Measurements from ENCODE around the gene TMEM269. TPM values are rescaled to one million over a fixed set of nuclear protein-coding genes. Genes with fewer than 3 reads are reported as not detected.
"Not testable (repeated sequence)": the region's sequence is repeated elsewhere in the genome, so short reads cannot be mapped to it uniquely, and the experiment has no call there.

Gene TMEM269
- total RNA-seq, 1 donor from 2014 or later = 0.18 TPM

DNA sequence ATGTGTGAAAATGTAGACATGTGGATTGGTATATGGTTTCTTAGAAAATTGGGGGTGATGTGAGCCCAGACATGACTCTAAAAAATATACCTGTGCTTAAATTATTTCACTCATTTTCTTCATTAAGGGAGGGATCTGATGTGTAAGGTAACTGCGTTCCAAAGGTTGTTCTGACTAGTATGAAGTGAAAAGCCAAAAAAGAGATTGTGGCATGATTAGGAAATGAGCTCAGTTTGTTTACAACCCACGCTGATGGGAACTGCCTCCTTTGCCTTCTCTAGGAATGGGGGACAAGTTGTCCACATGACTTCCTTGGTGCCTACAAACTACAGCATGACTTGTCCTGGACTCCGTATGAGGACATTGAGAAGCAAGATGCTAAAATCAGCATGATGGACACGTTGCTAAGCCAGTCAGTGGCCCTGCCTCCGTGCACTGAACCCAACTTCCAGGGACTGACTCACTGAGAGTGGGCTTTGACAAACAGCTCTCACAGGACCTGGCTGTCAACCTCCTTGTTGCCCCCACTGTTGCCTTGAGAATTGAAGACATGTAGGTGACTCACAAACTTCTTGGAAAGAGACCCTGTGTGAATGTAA, 9.8 kb upstream of the TMEM269 start:
- no peak for DNase-seq (ENCODE audit: low spot score)

DNA sequence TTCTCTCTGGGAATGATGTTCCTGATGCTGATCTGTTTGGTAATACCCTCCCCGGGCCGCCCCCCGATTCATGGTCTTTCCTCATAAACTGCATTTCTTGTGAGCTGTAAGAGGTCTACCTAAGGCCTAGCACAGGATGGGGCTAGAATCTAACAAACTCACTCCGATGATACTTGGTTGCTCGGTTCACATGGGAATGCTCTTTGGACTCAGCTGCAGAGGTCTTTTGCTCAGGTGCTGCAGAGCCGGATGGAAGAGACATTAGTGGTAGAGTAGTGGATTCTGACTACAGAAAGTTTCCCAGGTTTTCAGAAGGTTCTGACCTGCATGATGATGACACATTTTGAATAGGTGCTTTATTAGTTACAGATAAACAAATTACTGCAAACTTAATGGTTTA, 8.3 kb upstream of the TMEM269 start:
- no peak for DNase-seq (ENCODE audit: low spot score)

DNA sequence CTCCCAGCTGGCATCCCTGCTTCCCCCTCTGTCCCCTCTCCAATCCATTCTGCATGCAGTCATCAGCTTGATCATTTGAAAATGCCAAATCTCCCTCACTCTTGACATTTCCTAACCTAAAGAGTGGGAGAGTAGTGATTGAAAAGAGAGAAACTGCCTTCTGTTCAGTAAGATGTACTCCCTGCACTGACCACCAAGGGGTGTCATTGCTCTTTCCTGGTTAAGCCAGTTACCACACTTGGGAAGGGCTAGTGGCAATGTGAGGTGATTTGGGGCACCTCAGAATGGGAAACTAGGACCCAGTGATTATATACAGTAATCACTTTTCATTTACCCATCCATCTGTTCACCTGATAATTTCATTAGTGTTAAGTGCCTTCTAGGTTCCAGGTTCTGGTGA, 6.9 kb upstream of the TMEM269 start:
- no peak for DNase-seq (ENCODE audit: low spot score)

DNA sequence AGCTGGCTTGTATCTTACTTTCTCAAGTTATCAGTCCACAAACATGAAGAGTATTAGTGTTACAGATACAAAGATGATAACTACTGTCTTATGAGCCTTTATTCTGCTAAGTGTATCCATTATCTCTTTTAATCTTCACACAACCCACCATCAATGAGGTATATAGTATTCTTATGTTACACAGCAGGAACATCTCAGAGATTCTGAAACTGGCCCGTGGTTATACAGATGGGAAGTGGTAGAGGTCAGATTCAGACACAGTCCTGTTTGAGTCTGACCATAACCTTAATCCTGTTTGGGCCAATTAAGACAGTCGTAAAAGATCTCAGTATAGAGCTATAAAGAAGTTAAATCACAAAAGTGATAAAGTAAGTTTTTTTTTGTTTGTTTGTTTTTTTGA, 5.1 kb upstream of the TMEM269 start:
- no peak for DNase-seq (ENCODE audit: low spot score)

DNA sequence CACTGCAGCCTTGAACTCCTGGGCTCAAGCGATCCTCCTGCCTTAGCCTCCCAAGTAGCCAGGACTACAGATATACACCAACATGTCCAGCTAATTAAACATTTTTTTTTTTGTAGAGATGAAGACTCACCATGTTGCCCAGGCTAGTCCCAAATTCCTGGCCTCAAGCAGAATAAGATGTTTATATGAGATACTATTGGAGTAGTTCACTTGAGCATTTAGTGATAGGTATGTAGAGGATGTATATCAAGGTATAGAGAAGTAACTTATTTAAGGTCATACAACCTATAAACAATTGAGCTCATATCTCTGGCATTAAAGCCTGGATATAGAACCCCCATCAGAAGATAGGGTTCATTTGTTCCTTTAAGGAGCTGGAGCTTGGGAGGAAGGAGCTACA, 4.6 kb upstream of the TMEM269 start:
- no peak for DNase-seq (ENCODE audit: low spot score)

DNA sequence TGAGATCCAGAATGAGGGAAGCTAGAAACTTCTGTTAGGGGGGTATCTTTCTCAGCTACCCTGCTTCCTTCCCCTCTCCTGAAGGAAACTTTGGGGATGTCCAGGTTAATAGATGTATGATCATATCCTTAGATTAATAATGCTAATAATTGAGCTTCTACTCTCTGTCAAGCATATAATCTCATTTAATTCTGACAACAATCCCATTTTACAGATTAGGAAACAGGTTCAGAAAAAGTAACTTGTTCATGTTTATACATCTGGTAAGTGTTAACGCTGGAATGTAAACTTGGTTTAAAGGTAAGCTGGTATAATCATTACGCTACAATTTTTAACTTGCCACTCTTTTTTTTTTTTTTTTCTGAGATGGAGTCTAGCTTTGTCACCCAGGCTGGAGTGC, 1.7 kb upstream of the TMEM269 start:
- no peak for DNase-seq (ENCODE audit: low spot score)

DNA sequence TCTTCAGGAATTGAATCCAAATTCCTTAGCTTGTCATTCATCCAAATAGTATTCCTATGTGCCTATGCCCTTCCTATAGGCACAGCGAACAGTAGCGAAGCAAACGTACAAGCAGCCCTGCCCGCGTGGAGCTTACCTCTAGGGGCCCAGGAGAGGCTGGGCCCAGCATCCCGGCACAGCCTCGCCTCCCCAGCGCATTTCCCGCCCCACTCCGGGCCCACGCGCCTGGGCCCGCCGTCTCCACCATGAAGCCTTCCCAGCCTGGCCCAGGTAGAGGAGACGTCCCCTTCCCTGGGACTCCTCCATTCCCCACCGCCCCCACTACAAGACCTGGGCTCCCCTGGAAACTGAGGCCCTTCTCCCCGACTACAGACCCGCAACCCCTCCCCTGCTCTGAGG, 245 bp upstream of the TMEM269 start:
- DNase-seq (ENCODE audit: low spot score) = no peak

DNA sequence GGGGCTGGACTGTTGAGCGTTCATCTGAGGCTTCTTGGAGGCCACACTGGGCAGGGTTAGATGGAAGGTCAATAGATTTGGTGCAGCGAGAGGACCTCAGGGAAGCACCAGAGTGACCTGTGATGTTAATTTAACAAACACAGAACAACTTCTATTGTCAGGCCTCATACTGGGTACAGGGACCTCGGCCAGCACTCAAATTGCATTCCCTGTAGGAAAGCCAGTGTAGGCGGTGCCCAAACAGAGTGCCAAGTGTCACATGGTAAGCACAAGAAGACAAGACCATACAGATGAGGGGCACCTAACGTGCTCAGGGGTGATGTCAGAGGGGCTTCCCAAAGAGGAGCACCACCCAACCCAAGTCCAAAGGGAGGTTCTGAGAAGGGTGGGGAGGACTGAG, 1.3 kb downstream of the TMEM269 start:
- no peak for DNase-seq (ENCODE audit: low spot score)

DNA sequence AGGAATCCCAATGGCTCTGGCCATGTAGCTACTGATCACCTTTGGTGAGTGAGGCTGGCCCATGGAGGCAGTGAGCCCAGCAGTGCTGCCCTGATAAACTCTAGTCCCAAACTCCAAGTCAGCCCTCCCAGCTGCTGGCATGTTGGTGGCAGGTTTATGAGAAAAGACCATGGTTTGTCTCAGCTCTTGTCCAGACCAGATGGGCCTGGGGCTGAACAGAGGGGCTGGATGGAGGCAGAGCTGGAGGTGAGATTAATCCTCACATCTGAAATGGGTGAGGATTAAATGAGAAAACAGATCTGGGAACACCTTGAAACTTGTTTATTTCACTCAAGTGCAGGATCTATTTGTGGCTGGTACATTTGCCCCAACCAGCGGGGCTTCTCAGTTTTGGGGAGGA, 3.2 kb downstream of the TMEM269 start:
- DNase-seq (ENCODE audit: low spot score) = no peak

DNA sequence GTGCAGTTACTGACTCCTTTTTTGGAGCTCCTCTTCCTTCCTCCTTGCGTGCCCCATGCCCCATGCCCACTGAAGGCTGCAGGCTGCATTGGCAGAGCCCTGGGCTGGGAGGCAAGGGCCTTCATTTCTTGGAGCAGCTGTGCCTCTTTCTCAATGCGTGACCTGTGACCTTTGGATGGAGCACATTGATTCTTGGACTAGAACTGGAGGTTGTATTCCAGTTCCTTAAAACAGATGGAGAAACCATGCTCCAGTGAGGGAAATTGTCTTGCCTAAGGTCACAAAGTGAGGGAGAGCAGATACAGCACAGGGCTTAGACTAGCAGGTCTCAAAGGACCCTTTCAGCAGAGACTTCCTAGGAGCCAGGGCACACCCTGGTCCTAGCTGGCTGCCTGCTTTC, 9.0 kb downstream of the TMEM269 start:
- DNase-seq (ENCODE audit: low spot score) = no peak

DNA sequence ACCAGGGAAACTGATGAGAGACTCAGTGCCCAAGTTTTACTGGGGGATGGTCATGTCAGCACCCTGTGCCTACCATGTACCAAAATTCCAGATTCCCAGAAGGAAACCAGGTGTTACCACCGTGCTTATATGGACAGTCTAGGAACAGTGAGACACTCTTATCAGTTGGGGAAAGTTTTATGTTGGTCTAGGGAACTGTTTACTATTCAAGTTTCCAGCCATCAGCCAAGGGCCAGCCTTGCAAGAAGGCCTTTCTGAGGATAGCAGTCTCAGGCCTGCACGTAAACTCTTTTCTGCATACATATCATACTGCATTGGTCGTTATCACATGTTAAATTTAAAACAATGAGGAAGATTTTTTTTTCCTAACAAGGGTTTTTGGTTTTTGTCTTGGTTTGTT, 12.6 kb downstream of the TMEM269 start:
- no peak for DNase-seq (ENCODE audit: low spot score)

DNA sequence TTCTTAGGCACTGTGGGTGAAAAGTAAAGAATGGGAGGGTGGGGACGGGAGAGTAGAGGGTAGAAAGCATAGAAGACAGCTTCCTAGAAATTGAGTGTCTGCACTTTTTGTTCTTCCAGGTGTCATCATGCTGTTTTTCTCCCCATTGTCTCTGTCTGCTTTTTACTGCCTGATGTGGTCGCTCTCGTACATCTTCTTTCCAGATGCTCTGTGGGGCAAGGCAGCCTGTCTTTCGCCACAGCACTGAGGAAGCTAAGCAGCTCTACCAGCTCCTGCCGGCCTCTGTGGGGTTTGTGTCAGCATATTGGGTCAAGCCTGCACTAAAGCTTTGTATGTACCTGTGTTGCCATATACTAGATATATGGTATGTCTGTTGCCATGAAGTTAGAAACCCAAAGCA, 13.2 kb downstream of the TMEM269 start:
- DNase-seq (ENCODE audit: low spot score) = no peak

DNA sequence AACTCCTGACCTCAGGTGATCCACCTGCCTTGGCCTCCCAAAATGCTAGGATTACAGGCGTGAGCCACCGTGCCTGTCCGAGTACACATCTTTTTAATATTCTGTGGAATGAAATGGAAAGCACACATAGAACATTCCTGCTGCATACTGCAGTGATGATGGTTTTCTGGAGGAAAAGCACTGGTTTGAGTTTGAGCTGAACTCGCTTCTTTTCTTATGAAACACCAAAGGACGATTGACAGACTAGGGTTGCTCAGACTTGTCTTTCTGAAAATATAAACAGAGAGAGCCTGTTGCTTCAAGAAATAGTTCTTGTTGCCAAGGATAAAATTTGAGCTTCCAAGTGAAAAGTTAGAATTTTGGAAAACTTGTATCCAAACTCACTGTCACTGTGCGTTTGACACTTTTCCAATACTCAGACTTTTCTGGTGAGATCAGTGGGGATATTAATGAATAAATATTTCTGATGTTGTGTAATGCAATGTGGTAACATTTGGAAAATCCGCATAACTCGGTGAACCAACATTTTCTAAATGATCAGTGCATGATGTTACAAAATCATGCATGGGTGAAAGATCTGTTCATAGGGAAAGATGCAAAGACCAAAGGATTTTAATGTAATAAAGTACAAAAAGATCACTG, 17.2 kb downstream of the TMEM269 start:
- no peak for DNase-seq (ENCODE audit: low spot score)

DNA sequence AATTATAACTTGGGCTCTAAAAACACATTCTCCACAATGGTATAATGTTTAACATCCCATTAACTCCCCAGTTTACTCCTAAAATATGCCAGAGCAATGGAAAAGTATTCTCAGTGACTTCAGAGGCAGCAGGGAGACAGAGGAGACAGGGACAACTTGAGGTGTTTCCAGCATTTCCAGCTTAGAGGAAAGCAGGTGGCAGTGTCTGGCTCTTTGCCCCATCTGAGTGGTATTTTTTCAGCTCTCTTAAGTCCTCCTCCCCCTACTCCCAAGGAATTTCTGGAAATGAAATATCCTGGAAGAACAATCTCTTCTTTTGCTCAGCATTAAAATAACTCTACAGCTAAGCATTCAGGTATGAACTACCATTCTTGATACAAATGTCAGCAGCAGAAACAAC, 21.4 kb downstream of the TMEM269 start:
- no peak for DNase-seq (ENCODE audit: low spot score)

DNA sequence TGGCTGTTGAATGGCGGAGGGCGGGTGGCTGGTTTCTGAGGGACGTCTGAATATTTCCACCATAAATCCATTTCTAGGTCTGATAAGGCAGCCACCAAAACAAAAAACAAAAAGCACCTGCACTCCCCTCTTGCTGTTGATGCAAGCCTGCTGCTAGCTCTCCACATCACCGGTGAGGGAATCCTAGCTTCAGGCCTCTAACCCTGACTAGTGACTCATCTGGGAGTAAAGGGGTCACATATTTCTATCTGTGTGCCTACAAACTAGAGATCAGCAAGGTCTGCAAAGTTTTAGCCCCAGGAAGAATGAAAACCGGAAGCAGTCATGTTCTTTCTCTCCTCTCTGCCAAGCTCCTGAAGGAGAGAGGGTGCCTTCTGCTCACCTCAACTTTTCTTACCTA, 21.8 kb downstream of the TMEM269 start:
- DNase-seq (ENCODE audit: low spot score) = no peak

DNA sequence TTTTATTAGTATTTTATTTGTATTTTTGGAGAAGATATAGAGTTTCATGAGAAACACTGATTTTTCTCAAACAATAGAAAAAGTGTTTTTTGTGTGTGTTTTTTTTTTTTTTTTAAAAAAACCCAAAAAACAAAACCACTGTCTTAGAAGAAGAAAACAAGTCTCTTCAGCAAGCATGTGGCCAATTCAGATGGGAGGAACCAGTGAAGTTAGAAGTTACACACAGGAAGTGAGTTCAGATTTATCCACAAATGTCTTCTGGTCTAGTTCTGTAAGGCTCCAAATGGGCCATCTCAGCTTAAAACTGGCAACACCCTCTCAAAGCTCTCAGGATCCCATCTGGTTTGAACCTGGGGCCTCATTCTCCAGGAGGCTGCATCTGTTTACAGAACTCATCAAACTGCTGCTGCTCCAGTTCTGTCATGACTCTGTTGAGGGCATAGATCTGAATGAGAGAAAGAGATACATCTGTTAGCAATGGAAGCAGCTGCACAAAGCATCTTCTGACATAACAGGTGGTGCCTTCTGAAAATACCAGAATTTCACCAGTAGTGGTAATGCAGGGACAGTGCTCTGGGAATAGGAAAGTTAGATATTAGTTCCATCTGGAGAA, 22.4 kb downstream of the TMEM269 start:
- no peak for DNase-seq (ENCODE audit: low spot score)

DNA sequence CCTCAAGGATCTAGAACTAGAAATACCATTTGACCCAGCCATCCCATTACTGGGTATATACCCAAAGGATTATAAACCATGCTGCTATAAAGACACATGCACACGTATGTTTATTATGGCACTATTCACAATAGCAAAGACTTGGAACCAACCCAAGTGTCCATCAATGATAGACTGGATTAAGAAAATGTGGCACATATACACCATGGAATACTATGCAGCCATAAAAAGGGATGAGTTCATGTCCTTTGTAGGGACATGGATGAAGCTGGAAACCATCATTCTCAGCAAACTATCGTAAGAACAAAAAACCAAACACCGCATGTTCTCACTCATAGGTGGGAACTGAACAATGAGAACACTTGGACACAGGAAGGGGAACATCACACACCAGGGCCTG, 30.0 kb downstream of the TMEM269 start:
- DNase-seq (ENCODE audit: low spot score) = not testable (repeated sequence)

DNA sequence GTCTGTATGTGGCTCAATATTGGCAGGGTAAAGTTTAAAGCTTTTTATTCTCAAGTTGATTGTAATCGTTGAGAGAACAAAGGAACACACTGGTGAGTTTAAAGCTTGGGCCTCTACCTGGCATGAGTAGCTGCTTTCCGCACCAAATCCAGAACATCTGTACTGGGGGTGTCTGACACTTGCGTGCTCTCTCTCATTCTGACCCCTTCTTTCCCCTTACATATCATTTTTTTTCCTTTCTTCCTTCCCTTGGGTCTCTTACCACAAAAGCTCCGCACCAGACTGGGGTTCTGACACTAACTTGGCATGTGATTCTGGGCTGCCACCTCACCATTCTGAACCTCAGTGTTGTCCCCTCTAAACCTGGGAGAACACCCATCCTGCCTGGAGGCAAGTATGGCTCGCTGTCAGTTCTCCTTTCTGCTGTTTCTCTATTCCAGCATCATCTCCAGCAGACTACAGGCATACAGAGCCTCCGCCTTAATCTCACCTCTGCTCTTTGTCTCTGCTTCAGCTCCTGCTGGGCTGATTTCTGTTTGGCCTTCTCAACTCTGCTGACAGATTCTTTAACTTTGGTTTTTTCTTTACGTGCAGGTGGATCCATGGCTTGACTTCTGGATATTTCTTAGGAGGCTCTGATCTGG, 31.3 kb downstream of the TMEM269 start:
- DNase-seq (ENCODE audit: low spot score) = no peak

DNA sequence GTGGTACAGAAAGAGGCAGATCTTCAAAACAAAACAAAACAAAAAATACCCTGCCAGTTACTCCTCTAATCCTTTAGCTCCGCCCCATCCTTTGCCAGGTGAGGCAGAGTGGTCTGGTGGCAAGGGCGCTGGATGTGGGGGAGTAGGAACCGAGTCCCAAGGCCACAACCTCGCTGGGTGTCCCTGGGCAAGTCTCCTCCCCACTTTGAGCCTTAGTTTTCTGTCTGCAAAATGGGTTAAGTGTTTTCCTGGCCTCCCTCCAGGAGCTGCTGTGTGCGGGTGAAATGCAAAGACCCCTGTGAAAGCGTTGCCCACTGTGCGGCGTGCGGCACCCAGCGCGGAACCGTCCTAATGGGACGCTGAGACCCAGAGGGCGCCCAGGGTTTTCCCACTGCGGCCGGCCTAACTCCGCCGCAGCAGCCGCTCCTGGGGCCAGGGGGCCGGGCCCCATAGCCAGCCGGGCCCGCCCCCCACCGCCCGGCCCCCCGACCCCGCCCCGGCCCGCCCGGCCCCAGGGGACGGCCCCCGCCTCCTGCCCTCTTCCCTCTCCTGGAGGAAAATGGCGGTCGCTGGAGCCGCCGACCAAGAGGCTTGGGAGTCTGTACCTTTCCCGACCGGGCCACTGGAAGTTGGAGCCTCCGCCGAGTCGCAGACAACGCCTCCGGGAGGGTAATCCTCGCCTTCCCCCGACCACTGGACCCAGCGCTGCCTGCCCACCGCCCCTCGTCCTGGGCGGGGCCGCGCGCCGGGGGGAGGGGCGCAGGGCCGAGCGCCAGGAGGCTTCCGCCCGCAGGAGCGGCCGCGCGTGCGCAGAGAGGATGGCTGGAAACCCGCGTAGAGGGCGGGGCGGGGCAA, 32.0 kb downstream of the TMEM269 start, which contains the start of the genes ERMAP and SVBP:
TSS of gene ERMAP (plus strand) at position 538 of the 855 bp plus-strand sequence. CDS start 13,327 bp downstream, outside the sequence.
TSS of gene SVBP (minus strand) at position 813 of the 855 bp plus-strand sequence. CDS start 853 bp downstream, outside the sequence.
- peak; percentile 94 for DNase-seq (ENCODE audit: low spot score)

DNA sequence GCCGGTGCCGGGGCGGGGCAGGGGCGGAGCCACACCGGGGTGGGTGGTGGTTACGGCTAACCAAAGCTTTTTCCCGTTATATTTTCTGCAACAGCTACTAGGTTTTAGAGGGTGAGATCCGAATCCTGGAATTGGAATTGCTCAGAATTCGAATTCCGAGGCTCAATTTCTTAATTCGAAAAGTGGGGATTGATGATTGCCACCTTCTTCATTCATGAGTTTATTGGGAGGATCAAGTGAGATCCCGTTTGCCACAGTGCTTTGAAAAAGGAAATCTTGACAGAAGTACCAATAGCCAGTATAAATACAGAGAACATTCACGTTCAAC, 32.6 kb downstream of the TMEM269 start:
- no peak for DNase-seq (ENCODE audit: low spot score)

DNA sequence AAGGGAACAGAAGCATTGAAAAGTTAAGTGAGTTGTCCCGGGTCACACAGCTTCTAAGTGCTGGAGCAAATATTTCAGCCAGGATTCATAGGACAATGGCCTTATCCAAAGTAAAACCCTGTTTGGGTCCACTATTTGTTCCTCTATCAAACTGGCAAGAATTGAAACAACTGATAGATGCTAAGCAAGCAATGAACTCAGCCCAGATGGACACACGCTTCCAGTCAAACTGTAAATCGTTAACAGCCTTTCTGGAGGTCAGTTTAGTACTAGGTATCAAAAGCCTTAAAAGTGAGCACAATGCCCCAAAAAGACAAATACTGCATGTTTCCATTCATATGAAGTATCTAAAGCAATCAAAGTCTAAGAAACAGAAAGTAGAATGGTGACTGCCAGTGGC, 33.2 kb downstream of the TMEM269 start:
- no peak for DNase-seq (ENCODE audit: low spot score)

DNA sequence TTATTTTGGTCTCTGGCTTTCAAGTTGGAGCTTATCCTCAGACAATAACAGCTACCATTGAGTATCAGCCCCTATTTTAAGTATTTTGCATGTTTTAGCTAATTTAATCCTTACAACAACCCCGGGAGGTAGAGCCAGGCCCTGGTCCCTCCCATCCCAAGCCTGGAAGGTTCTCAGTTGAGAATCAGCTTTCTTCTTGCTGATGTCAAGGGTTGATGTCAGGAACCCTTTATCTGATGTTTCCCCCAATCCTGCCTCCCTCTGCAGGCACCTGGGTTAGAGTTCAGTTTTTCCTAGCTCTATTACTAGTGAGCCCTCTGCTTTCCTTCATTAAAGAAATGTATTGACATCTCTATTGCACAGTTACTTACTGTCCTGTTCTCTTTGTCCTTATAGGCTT, 36.0 kb downstream of the TMEM269 start:
- DNase-seq (ENCODE audit: low spot score) = no peak

Measured in ureter (tissue), 1 donor.